Measurements from ENCODE around the gene ROR1.

The ROR1 gene

DNA sequence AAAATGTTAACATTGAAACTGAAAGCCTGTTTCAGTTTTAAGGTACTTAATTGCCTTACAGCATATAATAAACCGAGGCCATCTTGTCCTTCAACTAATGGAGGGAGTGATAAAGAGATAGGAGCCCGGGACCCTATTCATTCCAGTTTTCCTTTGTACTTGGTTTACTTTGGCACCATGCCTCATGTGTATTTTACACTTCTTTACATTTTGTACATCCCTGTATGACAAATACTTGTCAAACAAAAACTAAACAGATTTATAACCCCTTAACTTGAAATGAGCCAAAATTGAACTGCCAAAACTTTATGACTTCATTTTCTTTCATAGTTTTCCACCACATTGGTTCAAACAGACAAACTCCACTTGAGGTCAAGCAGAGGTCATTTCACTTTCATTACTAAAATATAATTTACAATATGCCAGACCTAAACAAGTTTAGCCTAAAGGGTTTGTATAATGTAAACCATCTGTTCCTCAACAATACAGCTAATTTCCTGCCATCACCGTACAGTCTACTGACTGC, 398.7 kb downstream of the ROR1 start:
- no peak overlapping the region for H3K14ac ChIP-seq (ENCODE audit: low read length in 2 of 2)
- WGBS = 0% methylated on average over 2 of the region's 3 CpGs
- H2BK120ac ChIP-seq (ENCODE audit: low read depth, low read length) = no peak overlapping the region
- H3K9ac ChIP-seq (ENCODE audit: low read length) = peak overlapping the region; percentile 61
- H3K23ac ChIP-seq (ENCODE audit: low read length in 2 of 2) = no peak overlapping the region
- no peak overlapping the region for H3K18ac ChIP-seq (ENCODE audit: low read depth in 1 of 2, low read length in 2 of 2)
- peaks cover 2% of the 10 kb centered on the region for H3K4me1 ChIP-seq (ENCODE audit: control insufficient read depth, insufficient read depth, low read depth, low read length)
- H2AK5ac ChIP-seq (ENCODE audit: low read length, severe bottlenecking) = no peak overlapping the region
- H2BK15ac ChIP-seq (ENCODE audit: low read depth, poor library complexity, severe bottlenecking) = no peak overlapping the region
- H3K27me3 ChIP-seq (ENCODE audit: control insufficient read depth in 1 of 2, insufficient read depth in 1 of 2, low read length in 2 of 2) = no peaks in the 10 kb centered on the region
- no peak overlapping the region for H4K91ac ChIP-seq (ENCODE audit: low read length)
- no peak overlapping the region for H4K8ac ChIP-seq (ENCODE audit: low read length)
- no peak overlapping the region for H3K4me2 ChIP-seq (ENCODE audit: low read length, poor library complexity, severe bottlenecking)
- no peak overlapping the region for H2BK12ac ChIP-seq (ENCODE audit: low read length in 2 of 2)
- H2AFZ ChIP-seq (ENCODE audit: low read depth, low read length) = no peak overlapping the region
- no peaks in the 10 kb centered on the region for H3K9me3 ChIP-seq (ENCODE audit: control insufficient read depth, low read length)
- no peak overlapping the region for H3K27ac ChIP-seq (ENCODE audit: low read length, poor library complexity, severe bottlenecking)
- no peaks in the 10 kb centered on the region for H3K79me1 ChIP-seq (replicated peaks; ENCODE audit: low read length, poor library complexity, severe bottlenecking)
- peak; percentile 60 for DNase-seq
- no peak overlapping the region for H3K4ac ChIP-seq (ENCODE audit: low read depth in 1 of 2, low read length in 2 of 2)
- H2BK5ac ChIP-seq (ENCODE audit: low read depth, low read length, poor library complexity, severe bottlenecking) = no peak overlapping the region
- H3K4me3 ChIP-seq (ENCODE audit: insufficient read depth in 1 of 2, low read depth in 1 of 2, low read length in 2 of 2) = no peak overlapping the region
- H3K36me3 ChIP-seq (ENCODE audit: control insufficient read depth in 1 of 2, insufficient read depth in 2 of 2, low read depth in 1 of 2, low read length in 2 of 2) = peaks cover 1 to 3% of the 10 kb centered on the region in 2 experiments

DNA sequence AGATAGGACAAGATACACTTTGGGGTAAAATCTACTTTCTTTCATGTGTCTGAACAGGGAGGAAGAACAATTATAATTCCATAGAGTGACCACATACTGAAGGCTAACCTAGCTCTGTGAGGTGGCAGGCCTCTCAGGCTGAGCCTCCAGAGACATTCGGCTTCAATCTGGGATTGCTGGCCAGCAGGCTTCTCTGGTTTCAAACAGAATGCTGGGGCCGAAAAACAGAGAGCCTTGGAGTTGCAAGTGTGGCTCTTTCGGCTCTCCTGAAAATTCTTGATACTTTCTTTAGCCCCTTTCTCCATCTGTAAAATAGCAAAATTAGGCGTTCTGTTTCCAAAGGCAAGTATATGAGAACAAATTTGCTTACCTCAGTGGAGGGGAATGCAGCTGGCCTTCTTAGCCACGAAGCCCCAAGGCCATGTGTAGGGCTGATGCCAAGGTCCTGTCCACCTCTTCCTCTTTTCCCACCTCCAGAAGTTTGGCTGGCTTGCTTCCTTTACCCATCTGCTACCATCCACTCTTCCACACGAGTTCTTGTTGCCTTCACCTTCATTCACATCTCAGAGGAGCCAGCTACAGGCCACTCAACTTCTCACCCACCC, 399.6 kb downstream of the ROR1 start:
- H4K91ac ChIP-seq (ENCODE audit: low read length) = no peak overlapping the region

DNA sequence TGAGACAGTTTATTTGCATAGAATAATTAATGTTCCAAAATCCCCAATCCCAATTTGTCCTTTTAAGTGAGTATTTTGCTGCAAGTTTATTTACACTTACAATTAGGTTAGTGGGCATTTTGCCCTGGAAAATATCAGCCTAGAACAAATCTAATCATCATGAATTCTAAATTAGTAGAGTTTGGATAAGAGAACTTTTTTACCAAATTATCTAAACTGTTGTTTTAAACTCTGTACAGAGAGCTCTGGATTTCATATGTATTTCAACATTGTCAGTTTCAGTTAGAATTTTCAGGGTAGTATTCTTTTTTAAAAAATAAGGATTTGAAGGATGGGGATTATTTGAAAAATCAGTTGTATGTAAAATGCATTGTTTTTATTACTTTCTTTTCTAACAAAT, 401.8 kb downstream of the ROR1 start:
- H2AFZ ChIP-seq (ENCODE audit: low read depth, low read length) = no peak overlapping the region
- H2BK12ac ChIP-seq (ENCODE audit: low read length in 2 of 2) = no peak overlapping the region
- H2AK5ac ChIP-seq (ENCODE audit: low read length, severe bottlenecking) = no peak overlapping the region
- H3K27me3 ChIP-seq (ENCODE audit: control insufficient read depth in 1 of 2, insufficient read depth in 1 of 2, low read length in 2 of 2) = no peaks in the 10 kb centered on the region
- H3K23ac ChIP-seq (ENCODE audit: low read length in 2 of 2) = no peak overlapping the region
- no peak overlapping the region for H3K4ac ChIP-seq (ENCODE audit: low read depth in 1 of 2, low read length in 2 of 2)
- no peak overlapping the region for H4K8ac ChIP-seq (ENCODE audit: low read length)
- DNase-seq = no peak
- peaks cover 10 to 20% of the 10 kb centered on the region in 2 experiments for H3K36me3 ChIP-seq (ENCODE audit: control insufficient read depth in 1 of 2, insufficient read depth in 2 of 2, low read depth in 1 of 2, low read length in 2 of 2)
- H3K27ac ChIP-seq (ENCODE audit: low read length, poor library complexity, severe bottlenecking) = no peak overlapping the region
- H4K91ac ChIP-seq (ENCODE audit: low read length) = no peak overlapping the region
- H3K4me1 ChIP-seq (ENCODE audit: control insufficient read depth, insufficient read depth, low read depth, low read length) = peaks cover 2% of the 10 kb centered on the region
- H3K18ac ChIP-seq (ENCODE audit: low read depth in 1 of 2, low read length in 2 of 2) = no peak overlapping the region
- no peak overlapping the region for H2BK120ac ChIP-seq (ENCODE audit: low read depth, low read length)
- H2BK15ac ChIP-seq (ENCODE audit: low read depth, poor library complexity, severe bottlenecking) = no peak overlapping the region
- H3K4me2 ChIP-seq (ENCODE audit: low read length, poor library complexity, severe bottlenecking) = no peak overlapping the region
- H3K9me3 ChIP-seq (ENCODE audit: control insufficient read depth, low read length) = no peaks in the 10 kb centered on the region
- no peaks in the 10 kb centered on the region for H3K79me1 ChIP-seq (replicated peaks; ENCODE audit: low read length, poor library complexity, severe bottlenecking)
- no peak overlapping the region for H3K9ac ChIP-seq (ENCODE audit: low read length)
- no peak overlapping the region for H2BK5ac ChIP-seq (ENCODE audit: low read depth, low read length, poor library complexity, severe bottlenecking)
- H3K14ac ChIP-seq (ENCODE audit: low read length in 2 of 2) = no peak overlapping the region
- no peak overlapping the region for H3K4me3 ChIP-seq (ENCODE audit: insufficient read depth in 1 of 2, low read depth in 1 of 2, low read length in 2 of 2)

More for the DNA sequence above, 399.6 kb downstream of the ROR1 start:
- Histone ChIP-seq H3K4me3 (ENCODE audit: insufficient read depth in 1 of 2, low read depth in 1 of 2, low read length in 2 of 2) (peak overlapping the region in 1 of 2 experiments; percentile 13), H4K8ac (ENCODE audit: low read length) (no peak overlapping the region), H2BK15ac (ENCODE audit: low read depth, poor library complexity, severe bottlenecking) (no peak overlapping the region), H2AK5ac (ENCODE audit: low read length, severe bottlenecking) (no peak overlapping the region), H3K9ac (ENCODE audit: low read length) (peak overlapping the region; percentile 61), H3K36me3 (ENCODE audit: control insufficient read depth in 1 of 2, insufficient read depth in 2 of 2, low read depth in 1 of 2, low read length in 2 of 2) (peaks cover 8 to 12% of the 10 kb centered on the region in 2 experiments), H3K27me3 (ENCODE audit: control insufficient read depth in 1 of 2, insufficient read depth in 1 of 2, low read length in 2 of 2) (no peaks in the 10 kb centered on the region), H2BK120ac (ENCODE audit: low read depth, low read length) (no peak overlapping the region), H3K18ac (ENCODE audit: low read depth in 1 of 2, low read length in 2 of 2) (peak overlapping the region in 1 of 2 experiments; percentile 76), H3K27ac (ENCODE audit: low read length, poor library complexity, severe bottlenecking) (no peak overlapping the region), H2BK5ac (ENCODE audit: low read depth, low read length, poor library complexity, severe bottlenecking) (no peak overlapping the region), H3K14ac (ENCODE audit: low read length in 2 of 2) (no peak overlapping the region), H3K4me2 (ENCODE audit: low read length, poor library complexity, severe bottlenecking) (no peak overlapping the region), H2AFZ (ENCODE audit: low read depth, low read length) (no peak overlapping the region), H3K9me3 (ENCODE audit: control insufficient read depth, low read length) (no peaks in the 10 kb centered on the region), H3K79me1 (replicated peaks; ENCODE audit: low read length, poor library complexity, severe bottlenecking) (no peaks in the 10 kb centered on the region), H3K4ac (ENCODE audit: low read depth in 1 of 2, low read length in 2 of 2) (peak overlapping the region in 1 of 2 experiments; percentile 30), H3K23ac (ENCODE audit: low read length in 2 of 2) (no peak overlapping the region), H3K4me1 (ENCODE audit: control insufficient read depth, insufficient read depth, low read depth, low read length) (peaks cover 2% of the 10 kb centered on the region), H2BK12ac (ENCODE audit: low read length in 2 of 2) (peak overlapping the region in 1 of 2 experiments; percentile 75)
- 76% methylated on average over 6 of the region's 6 CpGs for WGBS
- DNase-seq = peak; percentile 20

DNA sequence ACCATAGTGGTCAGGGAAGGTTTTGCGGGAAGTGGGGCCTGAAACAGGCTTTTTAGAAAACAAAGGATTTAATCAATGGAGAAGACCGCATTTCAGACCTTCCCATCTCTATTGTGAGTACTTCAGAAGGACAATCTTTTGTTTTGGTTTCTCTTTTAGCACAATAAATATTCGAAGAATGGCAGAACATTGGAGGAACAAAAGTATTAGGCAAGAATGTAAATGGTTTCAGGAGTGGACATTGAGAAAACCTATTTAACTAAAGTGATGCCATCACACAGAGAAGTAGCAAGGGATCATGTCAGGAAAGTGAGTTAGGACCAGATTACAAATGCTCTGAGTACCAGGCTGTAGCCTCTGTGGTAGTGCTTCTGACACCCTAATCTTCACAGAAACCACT, 402.8 kb downstream of the ROR1 start:
- H3K14ac ChIP-seq (ENCODE audit: low read length in 2 of 2) = no peak overlapping the region
- no peak overlapping the region for H3K4me2 ChIP-seq (ENCODE audit: low read length, poor library complexity, severe bottlenecking)
- H2AK5ac ChIP-seq (ENCODE audit: low read length, severe bottlenecking) = no peak overlapping the region
- H3K18ac ChIP-seq (ENCODE audit: low read depth in 1 of 2, low read length in 2 of 2) = no peak overlapping the region
- H3K4ac ChIP-seq (ENCODE audit: low read depth in 1 of 2, low read length in 2 of 2) = no peak overlapping the region
- peaks cover 10 to 20% of the 10 kb centered on the region in 2 experiments for H3K36me3 ChIP-seq (ENCODE audit: control insufficient read depth in 1 of 2, insufficient read depth in 2 of 2, low read depth in 1 of 2, low read length in 2 of 2)
- DNase-seq = no peak
- no peaks in the 10 kb centered on the region for H3K79me1 ChIP-seq (replicated peaks; ENCODE audit: low read length, poor library complexity, severe bottlenecking)
- H3K23ac ChIP-seq (ENCODE audit: low read length in 2 of 2) = no peak overlapping the region
- peaks cover 2% of the 10 kb centered on the region for H3K4me1 ChIP-seq (ENCODE audit: control insufficient read depth, insufficient read depth, low read depth, low read length)
- H2AFZ ChIP-seq (ENCODE audit: low read depth, low read length) = no peak overlapping the region
- H2BK15ac ChIP-seq (ENCODE audit: low read depth, poor library complexity, severe bottlenecking) = no peak overlapping the region
- no peak overlapping the region for H3K9ac ChIP-seq (ENCODE audit: low read length)
- no peak overlapping the region for H4K8ac ChIP-seq (ENCODE audit: low read length)
- no peak overlapping the region for H2BK12ac ChIP-seq (ENCODE audit: low read length in 2 of 2)
- no peak overlapping the region for H4K91ac ChIP-seq (ENCODE audit: low read length)
- H2BK120ac ChIP-seq (ENCODE audit: low read depth, low read length) = no peak overlapping the region
- 93% methylated on average over 3 of the region's 3 CpGs for WGBS
- H3K4me3 ChIP-seq (ENCODE audit: insufficient read depth in 1 of 2, low read depth in 1 of 2, low read length in 2 of 2) = no peak overlapping the region
- no peaks in the 10 kb centered on the region for H3K27me3 ChIP-seq (ENCODE audit: control insufficient read depth in 1 of 2, insufficient read depth in 1 of 2, low read length in 2 of 2)
- H3K27ac ChIP-seq (ENCODE audit: low read length, poor library complexity, severe bottlenecking) = no peak overlapping the region
- no peak overlapping the region for H2BK5ac ChIP-seq (ENCODE audit: low read depth, low read length, poor library complexity, severe bottlenecking)
- no peaks in the 10 kb centered on the region for H3K9me3 ChIP-seq (ENCODE audit: control insufficient read depth, low read length)
